ENCODE data around the gene YY1. TPM values are rescaled to one million over a fixed set of nuclear protein-coding genes. Genes with fewer than 3 reads are reported as not detected.

The YY1 gene
- total and polyA plus RNA-seq, 2 of the 4 experiments (the other 2 are of a cell fraction), result 21.7 to 29.9 TPM

- Histone ChIP-seq H3K56ac (ENCODE audit: extremely low read depth, insufficient read depth, low read length) (no peak overlapping the region), H3K9ac (ENCODE audit: low read depth, low read length) (no peak overlapping the region), H3K27me3 (ENCODE audit: control insufficient read depth, insufficient read depth, low read length) (no peaks in the 10 kb centered on the region), H2AK5ac (ENCODE audit: low read depth, low read length) (no peak overlapping the region), H2BK120ac (ENCODE audit: low read depth, low read length) (no peak overlapping the region), H4K20me1 (ENCODE audit: insufficient read depth, low read length) (peaks cover 36% of the 10 kb centered on the region), H3K4me2 (ENCODE audit: low read depth, low read length) (no peak overlapping the region), H3K27ac (ENCODE audit: insufficient read depth, low read length) (no peak overlapping the region), H3K14ac (replicated peaks; ENCODE audit: low read depth, low read length) (no peak overlapping the region), H2AFZ (replicated peaks; ENCODE audit: low read length, poor library complexity) (no peak overlapping the region), H2BK15ac (ENCODE audit: low read depth, low read length) (no peak overlapping the region), H3K9me3 (ENCODE audit: control insufficient read depth, insufficient read depth, low read length) (no peaks in the 10 kb centered on the region), H2BK5ac (ENCODE audit: low read depth, low read length, poor library complexity, severe bottlenecking) (no peak overlapping the region), H3K23ac (ENCODE audit: low read depth, low read length) (no peak overlapping the region), H3K4ac (ENCODE audit: low read depth, low read length) (no peak overlapping the region), H3K79me1 (ENCODE audit: low read depth in 1 of 2, low read length in 2 of 2) (peaks cover 26 to 82% of the 10 kb centered on the region in 2 experiments), H3K4me1 (ENCODE audit: control insufficient read depth, insufficient read depth, low read length) (peaks cover 14% of the 10 kb centered on the region), H3K18ac (ENCODE audit: low read depth, low read length) (no peak overlapping the region), H4K8ac (ENCODE audit: low read depth in 2 of 2, low read length in 2 of 2) (no peak overlapping the region), H3K9me1 (ENCODE audit: insufficient read depth, low read length) (peaks cover 26% of the 10 kb centered on the region), H4K91ac (ENCODE audit: insufficient read depth, low read depth, low read length) (no peak overlapping the region), H2AK9ac (replicated peaks; ENCODE audit: low read depth, low read length, poor library complexity) (peak overlapping the region; percentile 28), H2BK20ac (ENCODE audit: low read depth, low read length) (no peak overlapping the region), H3K4me3 (ENCODE audit: insufficient read depth, low read depth, low read length) (no peak overlapping the region), H3K36me3 (ENCODE audit: control insufficient read depth, insufficient read depth, low read length) (peaks cover 18% of the 10 kb centered on the region; the same call in 1 of the 2 replicates), H4K5ac (ENCODE audit: low read depth, low read length) (no peak overlapping the region)
- TF ChIP-seq, protein P1, sequence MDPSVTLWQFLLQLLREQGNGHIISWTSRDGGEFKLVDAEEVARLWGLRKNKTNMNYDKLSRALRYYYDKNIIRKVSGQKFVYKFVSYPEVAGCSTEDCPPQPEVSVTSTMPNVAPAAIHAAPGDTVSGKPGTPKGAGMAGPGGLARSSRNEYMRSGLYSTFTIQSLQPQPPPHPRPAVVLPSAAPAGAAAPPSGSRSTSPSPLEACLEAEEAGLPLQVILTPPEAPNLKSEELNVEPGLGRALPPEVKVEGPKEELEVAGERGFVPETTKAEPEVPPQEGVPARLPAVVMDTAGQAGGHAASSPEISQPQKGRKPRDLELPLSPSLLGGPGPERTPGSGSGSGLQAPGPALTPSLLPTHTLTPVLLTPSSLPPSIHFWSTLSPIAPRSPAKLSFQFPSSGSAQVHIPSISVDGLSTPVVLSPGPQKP (IDR thresholded peaks at IDR 0.05; ENCODE audit: borderline replicate concordance, low read depth, low read length), result no peak
- TF ChIP-seq MAFK (IDR thresholded peaks at IDR 0.05; ENCODE audit: low read depth, low read length) (no peak), CTCF (conservative IDR thresholded peaks at IDR 0.05; ENCODE audit: low read depth, low read length) (no peak), CHD1 (IDR thresholded peaks at IDR 0.05; ENCODE audit: low read depth, low read length) (no peak), MXI1 (IDR thresholded peaks at IDR 0.05; ENCODE audit: borderline replicate concordance, low read depth, low read length) (no peak), MAZ (IDR thresholded peaks at IDR 0.05; ENCODE audit: borderline replicate concordance, low read depth, low read length) (no peak), RFX5 (IDR thresholded peaks at IDR 0.05; ENCODE audit: low read depth, low read length) (no peak), FOS (IDR thresholded peaks at IDR 0.05; ENCODE audit: low read depth, low read length) (no peak), SMC3 (IDR thresholded peaks at IDR 0.05; ENCODE audit: low read depth, low read length) (no peak), NFE2L2 (IDR thresholded peaks at IDR 0.05; ENCODE audit: low read depth, low read length) (no peak), RAD21 (IDR thresholded peaks at IDR 0.05; ENCODE audit: low read length) (no peak), BHLHE40 (IDR thresholded peaks at IDR 0.05; ENCODE audit: low read depth, low read length) (no peak), POLR2A (IDR thresholded peaks at IDR 0.05; ENCODE audit: low read depth, low read length) (no peak), RCOR1 (IDR thresholded peaks at IDR 0.05; ENCODE audit: insufficient replicate concordance, low read length) (no peak), CEBPB (IDR thresholded peaks at IDR 0.05; ENCODE audit: low read depth, low read length) (no peak)
- TF ChIP-seq, protein P2, sequence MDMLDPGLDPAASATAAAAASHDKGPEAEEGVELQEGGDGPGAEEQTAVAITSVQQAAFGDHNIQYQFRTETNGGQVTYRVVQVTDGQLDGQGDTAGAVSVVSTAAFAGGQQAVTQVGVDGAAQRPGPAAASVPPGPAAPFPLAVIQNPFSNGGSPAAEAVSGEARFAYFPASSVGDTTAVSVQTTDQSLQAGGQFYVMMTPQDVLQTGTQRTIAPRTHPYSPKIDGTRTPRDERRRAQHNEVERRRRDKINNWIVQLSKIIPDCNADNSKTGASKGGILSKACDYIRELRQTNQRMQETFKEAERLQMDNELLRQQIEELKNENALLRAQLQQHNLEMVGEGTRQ (IDR thresholded peaks at IDR 0.05; ENCODE audit: low read depth, low read length), result no peak
- CTCF ChIA-PET, result no interaction called here
- POLR2A ChIA-PET (ENCODE audit: unreplicated experiment), result no interaction called here
- dilution Hi-C loops (cut with HindIII; ENCODE audit: low sequenced_read_pairs, unreplicated experiment), result no loop called here
- 90% methylated on average over 2 of the region's 7 CpGs; no CpG with 5 or more reads in 1 of the 2 experiments for WGBS, 2 experiments (ENCODE audit: extremely low coverage in 2 of 2, insufficient read length in 1 of 2)
- BruUV-seq (replicated peaks), result no TSS peak
- no peak for DNase-seq
- no peak for ATAC-seq (ENCODE audit: low read depth)
- in situ Hi-C loops (cut with MboI; ENCODE audit: low sequenced_read_pairs), result no loop called here
- intact Hi-C loops (cut with micrococcal nuclease), result no loop called here
Measured at GRCh38 chr14:100282083-100282350, 43.1 kb downstream of the YY1 start.
